CD4-positive, alpha-beta memory T cell (primary cell): ENCODE results near the gene ABCD3. TPM values are rescaled to one million over a fixed set of nuclear protein-coding genes. Genes with fewer than 3 reads are reported as not detected.

Source experiments
- CTCF ChIA-PET: fragments of 350-600 bp; sonication (Branson Sonifier 250); formaldehyde crosslinking; loops from one replicate; lab custom pipeline; 2021; ENCODE audit warnings: inconsistent platforms; ENCODE audit not compliant: partially characterized antibody; lab: Charles Lee
- POLR2A ChIA-PET: fragments of 350-600 bp; sonication (Branson Sonifier 250); formaldehyde crosslinking; loops from one replicate; lab custom pipeline; 2021; ENCODE audit not compliant: partially characterized antibody; lab: Charles Lee
- DNase-seq, 5 donors: peaks; one replicate each; pipeline versions ENCODE4 v3.0.0 to v3.0.0-alpha.2; 2020 to 2022; ENCODE audit warnings: mixed read lengths in 1 of 5
- H3K27ac ChIP-seq: one replicate; pipeline ENCODE4 v1.7.0; 2013; ENCODE audit warnings: low read depth, low read length
- H3K27me3 ChIP-seq: 2 replicates; pipeline ENCODE4 v1.7.0; 2013; ENCODE audit warnings: mild to moderate bottlenecking, low read length, moderate library complexity; ENCODE audit not compliant: insufficient read depth
- H3K36me3 ChIP-seq: 2 replicates; pipeline ENCODE4 v1.7.0; 2013; ENCODE audit warnings: mild to moderate bottlenecking, low read length, moderate library complexity; ENCODE audit not compliant: insufficient read depth
- H3K4me1 ChIP-seq: 2 replicates; pipeline ENCODE4 v1.7.0; 2013; ENCODE audit warnings: mild to moderate bottlenecking, low read length, moderate library complexity; ENCODE audit not compliant: insufficient read depth
- H3K4me3 ChIP-seq, 2 donors: one replicate each; pipeline ENCODE4 v1.7.0; 2013; ENCODE audit warnings: low read length in 2 of 2, mild to moderate bottlenecking in 1 of 2
- H3K9me3 ChIP-seq, 2 donors: one replicate each; pipeline ENCODE4 v1.7.0; 2013; ENCODE audit warnings: low read length in 2 of 2, control low read depth in 1 of 2; ENCODE audit not compliant: control insufficient read depth in 1 of 2
- H3K27ac Mint-ChIP-seq, 7 donors: one replicate each; pipeline ENCODE4 v1.8.0; 2020 to 2021; ENCODE audit warnings: mixed read lengths in 7 of 7, mild to moderate bottlenecking in 6 of 7, inconsistent platforms in 3 of 7, moderate library complexity in 3 of 7
- H3K27me3 Mint-ChIP-seq, 2 donors: one replicate each; pipeline ENCODE4 v1.8.0; 2020 to 2021; ENCODE audit warnings: mixed read lengths in 2 of 2
- H3K36me3 Mint-ChIP-seq, 2 donors: one replicate each; pipeline ENCODE4 v1.8.0; 2020 to 2021; ENCODE audit warnings: mixed read lengths in 2 of 2, inconsistent platforms in 1 of 2, mild to moderate bottlenecking in 1 of 2
- H3K4me1 Mint-ChIP-seq, 4 donors: one replicate each; pipeline ENCODE4 v1.8.0; 2020 to 2021; ENCODE audit warnings: mixed read lengths in 4 of 4, mild to moderate bottlenecking in 1 of 4
- H3K4me3 Mint-ChIP-seq, 8 donors: one replicate each; pipeline ENCODE4 v1.8.0; 2020 to 2021; ENCODE audit warnings: mixed read lengths in 8 of 8, mild to moderate bottlenecking in 7 of 8, moderate library complexity in 6 of 8, inconsistent platforms in 3 of 8
- H3K9me3 Mint-ChIP-seq, 8 donors: one replicate each; pipeline ENCODE4 v1.8.0; 2020 to 2021; ENCODE audit warnings: mixed read lengths in 8 of 8, mild to moderate bottlenecking in 5 of 8, inconsistent platforms in 3 of 8, moderate library complexity in 1 of 8
- intact Hi-C: fragments of 100-400 bp; cut with micrococcal nuclease; formaldehyde crosslinking; loops from one replicate; pipeline ENCODE4 v1.15.1; 2023
- polyA plus RNA-seq, 2 donors: library from polyadenylated mRNA; unstranded; fragments of 300-500 nt; fragmentation: Illumina TruSeq; gene quantifications; one replicate each; pipeline ENCODE4 v1.2.3, GENCODE V29; 2021
- total RNA-seq, 2 experiments: library from RNA; stranded (reverse); gene quantifications; one replicate each; pipeline ENCODE4 v1.2.3, GENCODE V29; 2021

ABCD3 gene
- total and polyA plus RNA-seq, 4 experiments from 2014 or later: 23.6 to 24.2 (median 23.9) TPM

DNA sequence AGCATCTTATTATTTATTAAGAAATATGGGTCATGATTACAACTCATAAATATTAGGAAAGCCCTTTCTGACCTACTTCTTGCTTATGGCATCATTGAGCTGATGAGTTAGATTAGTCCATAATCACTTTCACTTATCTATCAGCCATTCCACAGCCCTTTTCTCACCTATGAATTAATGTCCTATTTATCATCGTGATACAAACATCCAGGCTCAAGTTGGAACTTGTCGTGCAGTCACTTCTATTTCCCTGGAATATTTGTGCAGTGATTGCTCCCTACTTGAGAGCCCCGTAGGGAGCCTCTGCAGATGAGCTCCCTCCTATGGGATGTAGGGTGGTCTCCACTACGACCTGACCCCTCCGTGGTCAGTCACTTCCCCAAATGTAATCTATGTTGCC lies 131.5 kb downstream of the ABCD3 start:
- intact Hi-C loops: no loop called here
- no peak overlapping the region for H3K27ac Mint-ChIP-seq
- no peak overlapping the region for H3K27ac ChIP-seq
- H3K4me1 Mint-ChIP-seq: no peaks in the 10 kb centered on the region
- H3K9me3 ChIP-seq: no peaks in the 10 kb centered on the region
- no peaks in the 10 kb centered on the region for H3K9me3 Mint-ChIP-seq
- H3K27me3 Mint-ChIP-seq: peaks cover 10 to 21% of the 10 kb centered on the region in 2 donors
- POLR2A ChIA-PET: no interaction called here
- no peaks in the 10 kb centered on the region for H3K27me3 ChIP-seq
- H3K4me1 ChIP-seq: no peaks in the 10 kb centered on the region
- H3K4me3 ChIP-seq: no peak overlapping the region
- no peaks in the 10 kb centered on the region for H3K36me3 ChIP-seq
- H3K36me3 Mint-ChIP-seq: no peaks in the 10 kb centered on the region
- no peak overlapping the region for H3K4me3 Mint-ChIP-seq
- CTCF ChIA-PET: no interaction called here
- DNase-seq: no peak

DNA sequence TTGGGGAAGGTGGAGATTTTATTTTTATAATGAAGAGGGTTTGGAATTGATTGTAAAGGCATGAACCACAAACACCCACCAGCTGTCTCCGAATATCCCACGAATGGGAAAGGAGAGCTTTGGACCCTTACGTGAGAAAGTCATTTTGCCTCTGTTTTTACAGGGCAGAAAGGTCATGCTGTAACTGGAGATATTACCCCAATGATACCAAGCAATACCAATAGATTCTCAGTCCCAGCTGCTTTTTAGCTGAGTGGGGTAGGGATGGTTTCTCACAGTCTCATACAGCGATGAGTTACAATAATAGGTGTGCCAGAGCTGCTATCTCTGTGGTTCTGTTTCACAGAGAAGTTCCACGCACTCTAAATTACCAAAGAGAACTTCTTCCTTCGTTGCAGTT lies 132.2 kb downstream of the ABCD3 start:
- Histone ChIP-seq H3K4me1 (no peaks in the 10 kb centered on the region), H3K36me3 (no peaks in the 10 kb centered on the region), H3K27ac (no peak overlapping the region), H3K4me3 (no peak overlapping the region), H3K27me3 (no peaks in the 10 kb centered on the region), H3K9me3 (no peaks in the 10 kb centered on the region)
- intact Hi-C loops: no loop called here
- POLR2A ChIA-PET: no interaction called here
- Mint-ChIP-seq H3K4me1 (no peaks in the 10 kb centered on the region), H3K9me3 (no peaks in the 10 kb centered on the region), H3K27ac (peak overlapping the region in 1 of 7 donors; percentile 4), H3K36me3 (no peaks in the 10 kb centered on the region), H3K4me3 (no peak overlapping the region), H3K27me3 (peaks cover 10 to 22% of the 10 kb centered on the region in 2 donors)
- DNase-seq: no peak
- CTCF ChIA-PET: no interaction called here

GRCh38 chr1:94550800-94551241 lies 132.6 kb downstream of the ABCD3 start:
- Mint-ChIP-seq H3K4me3 (no peak overlapping the region), H3K4me1 (no peaks in the 10 kb centered on the region), H3K27ac (no peak overlapping the region), H3K9me3 (no peaks in the 10 kb centered on the region), H3K27me3 (peaks cover 10 to 22% of the 10 kb centered on the region in 2 donors), H3K36me3 (no peaks in the 10 kb centered on the region)
- DNase-seq: no peak
- Histone ChIP-seq H3K27ac (no peak overlapping the region), H3K36me3 (no peaks in the 10 kb centered on the region), H3K27me3 (no peaks in the 10 kb centered on the region), H3K4me1 (no peaks in the 10 kb centered on the region), H3K4me3 (no peak overlapping the region), H3K9me3 (no peaks in the 10 kb centered on the region)
- CTCF ChIA-PET: no interaction called here
- intact Hi-C loops: no loop called here
- POLR2A ChIA-PET: no interaction called here

GRCh38 chr1:94551449-94551848 lies 133.3 kb downstream of the ABCD3 start:
- Histone ChIP-seq H3K9me3 (no peaks in the 10 kb centered on the region), H3K27me3 (no peaks in the 10 kb centered on the region), H3K36me3 (no peaks in the 10 kb centered on the region), H3K4me1 (no peaks in the 10 kb centered on the region), H3K27ac (no peak overlapping the region), H3K4me3 (no peak overlapping the region)
- no peak overlapping the region for H3K4me3 Mint-ChIP-seq
- no peaks in the 10 kb centered on the region for H3K36me3 Mint-ChIP-seq
- H3K27ac Mint-ChIP-seq: no peak overlapping the region
- no peaks in the 10 kb centered on the region for H3K4me1 Mint-ChIP-seq
- DNase-seq: no peak
- ChIA-PET CTCF (interaction anchor here (0.6 kb wide), 1 partner anchor 1237 kb away, joined by 3 read pairs; no protein-coding TSS in a partner anchor), POLR2A (no interaction called here)
- intact Hi-C loops: no loop called here
- no peaks in the 10 kb centered on the region for H3K9me3 Mint-ChIP-seq
- peaks cover 7 to 18% of the 10 kb centered on the region in 2 donors for H3K27me3 Mint-ChIP-seq

DNA sequence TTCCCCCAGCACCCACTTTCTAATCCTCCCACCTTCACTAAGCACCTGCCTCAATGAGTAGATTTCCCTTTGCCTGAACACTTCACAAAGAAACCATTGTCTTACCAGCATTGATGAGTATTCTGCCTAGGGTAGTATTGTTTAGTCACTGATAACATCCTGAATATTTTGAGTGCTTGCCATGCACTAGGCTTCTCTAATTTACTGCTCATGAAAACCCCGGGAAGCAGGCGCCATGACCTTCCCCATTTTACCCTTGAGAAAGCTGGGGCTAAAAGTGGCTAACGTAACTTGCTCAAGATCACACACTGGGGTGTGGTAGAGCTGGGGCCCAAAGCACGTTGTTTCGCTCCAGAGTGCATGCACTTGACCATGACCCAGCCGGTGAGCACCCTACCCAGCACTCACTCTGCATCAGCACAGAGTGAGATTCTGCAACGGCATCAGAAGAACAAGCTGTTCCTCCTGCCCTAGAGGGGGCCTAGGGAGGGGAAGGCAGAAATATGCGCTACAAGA lies 133.9 kb downstream of the ABCD3 start:
- H3K4me3 Mint-ChIP-seq: no peak overlapping the region
- H3K27ac Mint-ChIP-seq: no peak overlapping the region
- Histone ChIP-seq H3K36me3 (no peaks in the 10 kb centered on the region), H3K27ac (no peak overlapping the region), H3K4me3 (no peak overlapping the region), H3K9me3 (no peaks in the 10 kb centered on the region), H3K4me1 (no peaks in the 10 kb centered on the region), H3K27me3 (no peaks in the 10 kb centered on the region)
- no peaks in the 10 kb centered on the region for H3K9me3 Mint-ChIP-seq
- ChIA-PET POLR2A (no interaction called here), CTCF (no interaction called here)
- no peaks in the 10 kb centered on the region for H3K4me1 Mint-ChIP-seq
- no peaks in the 10 kb centered on the region for H3K36me3 Mint-ChIP-seq
- intact Hi-C loops: no loop called here
- DNase-seq: no peak
- H3K27me3 Mint-ChIP-seq: peaks cover 3 to 13% of the 10 kb centered on the region in 2 donors

DNA sequence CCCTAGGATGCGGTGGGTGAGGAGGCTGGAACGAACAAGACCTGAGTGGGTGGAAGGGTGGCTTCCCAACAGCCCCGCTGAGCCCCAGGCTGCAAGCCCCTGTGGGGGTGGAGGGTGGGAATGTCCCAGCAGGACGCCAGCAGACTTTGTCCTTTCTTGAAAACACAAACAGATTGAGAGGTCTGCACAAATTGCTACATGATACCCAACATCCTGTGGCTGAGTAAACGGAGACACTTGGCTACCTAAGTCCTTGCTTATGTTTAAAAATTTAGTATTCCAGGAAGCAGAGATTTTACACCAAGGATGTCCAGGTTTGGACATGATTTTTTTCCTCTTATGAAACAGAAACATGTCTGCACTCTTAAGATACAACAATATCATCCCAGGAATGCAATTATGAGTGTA lies 135.1 kb downstream of the ABCD3 start:
- DNase-seq: no peak
- no peak overlapping the region for H3K4me3 Mint-ChIP-seq
- no peaks in the 10 kb centered on the region for H3K36me3 Mint-ChIP-seq
- ChIA-PET POLR2A (no interaction called here), CTCF (no interaction called here)
- H3K4me3 ChIP-seq: no peak overlapping the region
- intact Hi-C loops: no loop called here
- no peaks in the 10 kb centered on the region for H3K9me3 ChIP-seq
- no peaks in the 10 kb centered on the region for H3K4me1 Mint-ChIP-seq
- H3K27ac Mint-ChIP-seq: no peak overlapping the region
- no peak overlapping the region for H3K27ac ChIP-seq
- no peaks in the 10 kb centered on the region for H3K9me3 Mint-ChIP-seq
- H3K27me3 Mint-ChIP-seq: peaks cover 2 to 9% of the 10 kb centered on the region in 2 donors
- H3K4me1 ChIP-seq: no peaks in the 10 kb centered on the region
- H3K27me3 ChIP-seq: no peaks in the 10 kb centered on the region
- no peaks in the 10 kb centered on the region for H3K36me3 ChIP-seq

- Mint-ChIP-seq H3K9me3 (peaks cover 0 to 4% (median 0%) of the 10 kb centered on the region in 8 donors), H3K36me3 (no peaks in the 10 kb centered on the region), H3K4me3 (no peak overlapping the region), H3K27ac (no peak overlapping the region), H3K4me1 (no peaks in the 10 kb centered on the region), H3K27me3 (peaks cover 2 to 9% of the 10 kb centered on the region in 2 donors)
- H3K4me1 ChIP-seq: no peaks in the 10 kb centered on the region
- ChIA-PET CTCF (no interaction called here), POLR2A (no interaction called here)
- DNase-seq: no peak
- H3K27ac ChIP-seq: no peak overlapping the region
- H3K27me3 ChIP-seq: no peaks in the 10 kb centered on the region
- intact Hi-C loops: no loop called here
- no peaks in the 10 kb centered on the region for H3K36me3 ChIP-seq
- no peak overlapping the region for H3K4me3 ChIP-seq
- H3K9me3 ChIP-seq: no peaks in the 10 kb centered on the region
These were observed 135.7 kb downstream of the ABCD3 start for GRCh38 chr1:94553931-94554330.

DNA sequence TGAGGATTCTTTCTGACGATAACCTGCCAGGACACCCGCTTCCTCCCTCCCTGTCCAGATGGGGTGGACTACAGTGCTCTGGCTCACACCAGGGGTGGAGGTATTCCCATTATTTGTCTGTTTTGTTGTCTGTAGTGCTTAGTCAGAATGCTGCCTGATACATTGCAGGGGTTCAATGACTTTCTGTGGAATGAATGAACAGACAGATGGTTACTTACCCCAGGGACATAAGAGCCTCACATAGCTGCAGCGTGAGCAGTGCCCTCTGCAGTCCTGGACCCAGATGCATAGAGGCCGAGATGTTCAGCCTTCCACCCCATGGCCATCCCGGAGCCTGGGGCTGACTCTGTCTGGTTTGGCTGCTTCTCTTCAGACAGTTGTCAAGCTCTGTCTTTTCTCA lies 136.4 kb downstream of the ABCD3 start:
- H3K9me3 Mint-ChIP-seq: peaks cover 0 to 4% (median 0%) of the 10 kb centered on the region in 8 donors
- Histone ChIP-seq H3K27me3 (no peaks in the 10 kb centered on the region), H3K27ac (no peak overlapping the region), H3K36me3 (no peaks in the 10 kb centered on the region), H3K4me3 (no peak overlapping the region), H3K9me3 (no peaks in the 10 kb centered on the region), H3K4me1 (no peaks in the 10 kb centered on the region)
- H3K27ac Mint-ChIP-seq: no peak overlapping the region
- ChIA-PET POLR2A (no interaction called here), CTCF (no interaction called here)
- intact Hi-C loops: no loop called here
- DNase-seq: no peak
- H3K4me1 Mint-ChIP-seq: no peaks in the 10 kb centered on the region
- H3K27me3 Mint-ChIP-seq: peaks cover 2 to 6% of the 10 kb centered on the region in 2 donors
- H3K36me3 Mint-ChIP-seq: no peaks in the 10 kb centered on the region
- no peak overlapping the region for H3K4me3 Mint-ChIP-seq
